ES-I3 (cell line): Measurements from ENCODE around the gene GLTP.
"Not testable (repeated sequence)": the region's sequence is repeated elsewhere in the genome, so short reads cannot be mapped to it uniquely, and the experiment has no call there.

ENCODE experiments used
- H3K36me3 ChIP-seq: 2 replicates; pipeline ENCODE4 v1.6.1; 2013; ENCODE audit warnings: mild to moderate bottlenecking, low read length, control low read depth, moderate library complexity; ENCODE audit not compliant: insufficient read depth
- H3K4me1 ChIP-seq: 2 replicates; pipeline ENCODE4 v1.6.1; 2013; ENCODE audit warnings: mild to moderate bottlenecking, control low read depth, low read length; ENCODE audit not compliant: insufficient read depth
- H3K9ac ChIP-seq: 2 replicates; pipeline ENCODE4 v1.6.1; 2013; ENCODE audit warnings: low read depth, mild to moderate bottlenecking, low read length, moderate library complexity
- H3K9me3 ChIP-seq: 2 replicates; pipeline ENCODE4 v1.6.1; 2013; ENCODE audit warnings: mild to moderate bottlenecking, low read length, moderate library complexity; ENCODE audit not compliant: control insufficient read depth, insufficient read depth

The GLTP gene

GRCh38 chr12:109857715-109858114 is 22.6 kb downstream of the GLTP start:
- Histone ChIP-seq H3K4me1 (no peaks in the 10 kb centered on the region), H3K36me3 (no peaks in the 10 kb centered on the region; the same call in 1 of the 2 replicates), H3K9ac (no peak overlapping the region), H3K9me3 (no peaks in the 10 kb centered on the region)

- Histone ChIP-seq H3K4me1 (no peaks in the 10 kb centered on the region), H3K9me3 (no peaks in the 10 kb centered on the region), H3K9ac (no peak overlapping the region), H3K36me3 (no peaks in the 10 kb centered on the region; the same call in 1 of the 2 replicates)
Observed at GRCh38 chr12:109855377-109855776, 25.0 kb downstream of the GLTP start.

- H3K9me3 ChIP-seq, H3K4me1 ChIP-seq, H3K9ac ChIP-seq, H3K36me3 ChIP-seq: not testable (repeated sequence)
Observed at GRCh38 chr12:109850518-109850917, 29.8 kb downstream of the GLTP start.

GRCh38 chr12:109847142-109847735 is 33.1 kb downstream of the GLTP start:
- Histone ChIP-seq H3K36me3 (no peaks in the 10 kb centered on the region), H3K4me1 (no peaks in the 10 kb centered on the region; the same call in 1 of the 2 replicates), H3K9ac (no peak overlapping the region), H3K9me3 (no peaks in the 10 kb centered on the region)

- H3K36me3 ChIP-seq = no peaks in the 10 kb centered on the region
- peak overlapping the region; percentile 24; the same call in 1 of the 2 replicates for H3K9ac ChIP-seq
- no peaks in the 10 kb centered on the region for H3K9me3 ChIP-seq
- H3K4me1 ChIP-seq = peaks cover 2% of the 10 kb centered on the region; the same call in 1 of the 2 replicates
Observed at GRCh38 chr12:109845824-109846205, 34.5 kb downstream of the GLTP start.

GRCh38 chr12:109844983-109845823 is 35.1 kb downstream of the GLTP start:
- Histone ChIP-seq H3K36me3 (no peaks in the 10 kb centered on the region), H3K9me3 (no peaks in the 10 kb centered on the region), H3K4me1 (peaks cover 8% of the 10 kb centered on the region; the same call in 1 of the 2 replicates), H3K9ac (peak overlapping the region; percentile 24; the same call in 1 of the 2 replicates)

- H3K4me1 ChIP-seq = peaks cover 11% of the 10 kb centered on the region; the same call in 1 of the 2 replicates
- H3K9ac ChIP-seq = no peak overlapping the region
- H3K9me3 ChIP-seq = no peaks in the 10 kb centered on the region
- H3K36me3 ChIP-seq = no peaks in the 10 kb centered on the region
Observed at GRCh38 chr12:109844091-109844490, 36.2 kb downstream of the GLTP start.

- H3K9ac ChIP-seq = no peak overlapping the region
- H3K36me3 ChIP-seq = no peaks in the 10 kb centered on the region
- H3K9me3 ChIP-seq = no peaks in the 10 kb centered on the region
- H3K4me1 ChIP-seq = peaks cover 11% of the 10 kb centered on the region; the same call in 1 of the 2 replicates
Observed at GRCh38 chr12:109842021-109842420, 38.3 kb downstream of the GLTP start.

- Histone ChIP-seq H3K36me3 (no peaks in the 10 kb centered on the region), H3K9me3 (no peaks in the 10 kb centered on the region), H3K9ac (no peak overlapping the region), H3K4me1 (peaks cover 11% of the 10 kb centered on the region; the same call in 1 of the 2 replicates)
Observed at GRCh38 chr12:109841356-109841755, 39.0 kb downstream of the GLTP start.

- H3K4me1 ChIP-seq = peaks cover 11% of the 10 kb centered on the region; the same call in 1 of the 2 replicates
- no peaks in the 10 kb centered on the region for H3K9me3 ChIP-seq
- H3K9ac ChIP-seq = no peak overlapping the region
Observed at GRCh38 chr12:109840305-109841074, 39.9 kb downstream of the GLTP start.

GRCh38 chr12:109839444-109839843 is 40.9 kb downstream of the GLTP start:
- no peak overlapping the region for H3K9ac ChIP-seq
- H3K9me3 ChIP-seq = no peaks in the 10 kb centered on the region
- H3K36me3 ChIP-seq = no peaks in the 10 kb centered on the region
- peaks cover 11% of the 10 kb centered on the region; the same call in 1 of the 2 replicates for H3K4me1 ChIP-seq

More at GRCh38 chr12:109840305-109841074, 39.9 kb downstream of the GLTP start:
- no peaks in the 10 kb centered on the region for H3K36me3 ChIP-seq

- Histone ChIP-seq H3K36me3 (no peaks in the 10 kb centered on the region), H3K4me1 (peaks cover 15% of the 10 kb centered on the region; the same call in 1 of the 2 replicates), H3K9me3 (no peaks in the 10 kb centered on the region), H3K9ac (no peak overlapping the region)
Observed at GRCh38 chr12:109836916-109837315, 43.4 kb downstream of the GLTP start.

- H3K9ac ChIP-seq = no peak overlapping the region
- H3K36me3 ChIP-seq = no peaks in the 10 kb centered on the region
- H3K4me1 ChIP-seq = peaks cover 20% of the 10 kb centered on the region; the same call in 1 of the 2 replicates
- no peaks in the 10 kb centered on the region for H3K9me3 ChIP-seq
Observed at GRCh38 chr12:109835827-109836226, 44.5 kb downstream of the GLTP start.
